GM12878 (cell line): ENCODE data around the gene ADAMTS3. TPM values are rescaled to one million over a fixed set of nuclear protein-coding genes. Genes with fewer than 3 reads are reported as not detected.

Source experiments
- ATAC-seq: fragments of 200-7000 bp; cut with Tn5 transposase; 3 replicates; pipeline ENCODE4 v1.9.1; 2020; ENCODE audit warnings: mild to moderate bottlenecking, moderate library complexity
- BruUV-seq: library from RNA; stranded (reverse); fragments of 400-500 nt; replicated peaks from 2 replicates; lab custom pipeline; 2021; lab: Mats Ljungman, UMichigan
- CTCF ChIA-PET: fragments of 300-600 bp; sonication (Branson Sonifier 250); formaldehyde crosslinking; extraction: SDS; loops from one replicate; lab custom pipeline; 2021; ENCODE audit warnings: inconsistent platforms; lab: Yijun Ruan, JAX
- POLR2A ChIA-PET: fragments of 350-600 bp; formaldehyde crosslinking; extraction: SDS; loops from one replicate; lab custom pipeline; 2021; ENCODE audit warnings: inconsistent platforms; lab: Charles Lee
- RAD21 ChIA-PET: fragments of 300-600 bp; sonication (Branson Sonifier 250); formaldehyde crosslinking; loops from one replicate; lab custom pipeline; 2023; ENCODE audit warnings: antibody characterized with exemption; ENCODE audit not compliant: unreplicated experiment; lab: Charles Lee
- SMC1A ChIA-PET: fragments of 300-600 bp; sonication (Branson Sonifier 250); formaldehyde crosslinking; loops from one replicate; lab custom pipeline; 2023; ENCODE audit not compliant: unreplicated experiment, uncharacterized antibody; lab: Charles Lee
- DNase-seq: peaks from one replicate; pipeline ENCODE4 v3.0.0-alpha.2; 2011; ENCODE audit warnings: low read depth, low spot score
- FAIRE-seq: peaks from 3 replicates; lab custom pipeline; 2011; peaks lifted over from hg19 to GRCh38; lab: Jason Lieb, UNC
- H2AFZ ChIP-seq: 2 replicates; pipeline ENCODE4 v1.6.0; 2011; ENCODE audit warnings: low read depth, low read length, control low read depth; ENCODE audit not compliant: control insufficient read depth
- H3K27ac ChIP-seq: 2 replicates; pipeline ENCODE4 v1.5.1; 2011; ENCODE audit warnings: control low read depth; ENCODE audit not compliant: control insufficient read depth, insufficient read depth
- H3K27me3 ChIP-seq, 2 experiments: replicated peaks in 1 of 2; 2 replicates each; pipeline versions ENCODE4 v1.6.0 to v1.6.1; 2011; ENCODE audit warnings: low read length in 1 of 2; ENCODE audit not compliant: control insufficient read depth in 2 of 2, insufficient read depth in 2 of 2
- H3K36me3 ChIP-seq, 2 experiments: 2 replicates each; pipeline ENCODE4 v1.5.1; 2011; ENCODE audit warnings: low read length in 1 of 2; ENCODE audit not compliant: control insufficient read depth in 2 of 2, insufficient read depth in 2 of 2
- H3K4me1 ChIP-seq: 2 replicates; pipeline ENCODE4 v1.6.1; 2011; ENCODE audit warnings: mild to moderate bottlenecking, low read length, moderate library complexity, mixed read lengths; ENCODE audit not compliant: control insufficient read depth, insufficient read depth
- H3K4me2 ChIP-seq: 2 replicates; pipeline ENCODE4 v1.6.0; 2011; ENCODE audit warnings: control low read depth; ENCODE audit not compliant: control insufficient read depth, insufficient read depth
- H3K4me3 ChIP-seq: fragments of 200-600 bp; sonication (generic); 2 replicates; pipeline ENCODE4 v1.5.1; 2016
- H3K79me2 ChIP-seq: 2 replicates; pipeline ENCODE4 v1.6.0; 2011; ENCODE audit warnings: low read length; ENCODE audit not compliant: control insufficient read depth, insufficient read depth
- H3K9ac ChIP-seq: 2 replicates; pipeline ENCODE4 v1.8.0; 2011; ENCODE audit warnings: low read length, control low read depth, mixed read lengths; ENCODE audit not compliant: control insufficient read depth, insufficient read depth
- H3K9me3 ChIP-seq: replicated peaks from 3 replicates; pipeline ENCODE4 v1.5.1; 2011; ENCODE audit warnings: mild to moderate bottlenecking, low read length; ENCODE audit not compliant: control insufficient read depth, insufficient read depth
- H4K20me1 ChIP-seq: 2 replicates; pipeline ENCODE4 v1.6.0; 2011; ENCODE audit not compliant: control insufficient read depth, insufficient read depth
- EGR1 ChIP-seq, 2 experiments: IDR thresholded peaks; 1 replicate in 1 of 2; 2 replicates in 1 of 2; pipeline ENCODE4 v1.6.1; 2011 to 2012; ENCODE audit warnings: low read depth in 2 of 2, low read length in 2 of 2, borderline replicate concordance in 1 of 2, mild to moderate bottlenecking in 1 of 2, moderate library complexity in 1 of 2
- NR2F1 ChIP-seq: fragments of 450-650 bp; conservative IDR thresholded peaks from 2 replicates; pipeline ENCODE4 v1.6.1; 2017; ENCODE audit warnings: mild to moderate bottlenecking
- POLR2AphosphoS5 ChIP-seq: IDR thresholded peaks from 2 replicates; pipeline ENCODE4 v1.6.1; 2011; ENCODE audit warnings: mild to moderate bottlenecking, low read length, inconsistent platforms
- RAD21 ChIP-seq: IDR thresholded peaks from 2 replicates; pipeline ENCODE4 v1.6.1; 2011; ENCODE audit warnings: mild to moderate bottlenecking, low read depth, low read length, moderate library complexity; ENCODE audit not compliant: insufficient read depth
- SMARCA5 ChIP-seq: fragments of 450-650 bp; IDR thresholded peaks from 2 replicates; pipeline ENCODE4 v1.6.1; 2017; ENCODE audit warnings: mild to moderate bottlenecking
- SMC3 ChIP-seq: IDR thresholded peaks from 2 replicates; pipeline ENCODE4 v1.6.1; 2011; ENCODE audit warnings: low read length, improper control_type of control experiment, borderline replicate concordance
- STAT3 ChIP-seq: IDR thresholded peaks from 2 replicates; pipeline ENCODE4 v1.6.1; 2011; ENCODE audit warnings: low read depth, low read length, improper control_type of control experiment
- TARDBP ChIP-seq: IDR thresholded peaks from 2 replicates; pipeline ENCODE4 v1.6.1; 2016; ENCODE audit warnings: borderline replicate concordance
- ZSCAN29 ChIP-seq: fragments of 450-650 bp; IDR thresholded peaks from 2 replicates; pipeline ENCODE4 v1.6.1; 2017; ENCODE audit warnings: mild to moderate bottlenecking, moderate library complexity
- WGBS: methylation state at CpG from one replicate; pipeline ENCODE4 v1.1.6; 2016; ENCODE audit warnings: low lambda C conversion rate; ENCODE audit not compliant: insufficient replicate concordance, insufficient coverage; ENCODE audit errors: missing lambda C conversion rate; 5-methylcytosine and 5-hydroxymethylcytosine counted together
- in situ Hi-C: fragments of 300-500 bp; cut with MboI; formaldehyde crosslinking; loops from 9 replicates; pipeline ENCODE4 v1.14.3; 2018; ENCODE audit warnings: mixed read lengths
- intact Hi-C: fragments of 100-400 bp; cut with micrococcal nuclease; formaldehyde crosslinking; loops from one replicate; pipeline ENCODE4 v1.14.2; 2022; ENCODE audit not compliant: unreplicated experiment
- polyA plus RNA-seq, 11 experiments: library from polyadenylated mRNA; depleted of rRNA in 4 of 11; unstranded in 6 of 11; stranded (reverse) in 5 of 11; fragments of >200 nt; fragmentation: Nextera tagmentation in 4 of 11; fragmentation: Illumina TruSeq in 1 of 11; extraction: Ambion mirVana in 4 of 11; extraction: Trizol in 1 of 11; gene quantifications; 1 replicate in 1 of 11; 2 replicates in 10 of 11; pipeline versions ENCODE4 v1.2.1 to v1.2.3, GENCODE V29; 2011 to 2016; ENCODE audit warnings: inconsistent platforms in 2 of 11, missing spikeins in 2 of 11, low read depth in 1 of 11
- total RNA-seq, 4 experiments: library from RNA; depleted of rRNA in 3 of 4; stranded (reverse); fragments of >200 nt in 3 of 4; fragmentation: Illumina TruSeq in 1 of 4; extraction: Trizol in 1 of 4; gene quantifications; 2 replicates each; pipeline versions ENCODE4 v1.2.1 to v1.2.3, GENCODE V29; 2013 to 2021
- TF ChIP-seq, protein P1 (sequence below): IDR thresholded peaks from 2 replicates; pipeline ENCODE4 v1.6.1; 2011; ENCODE audit warnings: low read depth, mild to moderate bottlenecking, low read length, moderate library complexity, borderline replicate concordance; ENCODE audit errors: extremely low read depth
- TF ChIP-seq, protein P2 (sequence below), 3 experiments: IDR thresholded peaks in 2 of 3; conservative IDR thresholded peaks in 1 of 3; 2 replicates each; pipeline ENCODE4 v1.5.1; 2011; ENCODE audit warnings: low read depth in 3 of 3, low read length in 3 of 3, mild to moderate bottlenecking in 3 of 3, control low read depth in 2 of 3, moderate library complexity in 2 of 3, inconsistent platforms in 1 of 3, mixed read lengths in 1 of 3; ENCODE audit not compliant: control insufficient read depth in 2 of 3, insufficient read depth in 1 of 3; ENCODE audit errors: extremely low read depth in 1 of 3
- TF ChIP-seq, protein P3 (sequence below): fragments of 450-650 bp; IDR thresholded peaks from 2 replicates; pipeline ENCODE4 v1.6.1; 2018; ENCODE audit warnings: mild to moderate bottlenecking, low read depth, moderate library complexity; ENCODE audit not compliant: partially characterized antibody

The ADAMTS3 gene
- total and polyA plus RNA-seq, 10 of the 15 experiments (the other 5 are each of a cell fraction or from before 2014, with no cell fraction given) = under 0.01 to 0.07 (median 0.02) TPM; not detected in 6

DNA sequence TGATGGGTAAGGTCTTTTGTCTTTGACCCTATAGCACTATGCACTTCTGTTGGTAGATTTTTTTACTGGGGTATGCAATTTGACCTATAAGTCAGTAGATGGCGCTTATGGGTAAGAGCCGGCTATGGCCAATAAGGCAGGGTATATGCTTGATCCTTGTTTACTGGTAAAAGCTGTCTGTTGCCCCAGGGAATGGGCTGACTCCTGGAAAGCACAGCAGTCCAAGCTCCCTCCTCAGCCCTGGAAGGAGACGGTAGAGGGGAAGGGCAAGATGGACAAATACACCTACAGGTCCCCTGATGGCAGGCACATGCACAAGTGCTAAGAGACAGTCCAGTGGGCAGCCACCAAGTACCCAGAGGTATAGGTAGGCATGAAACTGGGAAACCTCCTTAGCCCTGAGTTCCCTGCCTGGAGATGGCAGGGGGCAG, 63.7 kb downstream of the ADAMTS3 start:
- TF ChIP-seq, protein P1, sequence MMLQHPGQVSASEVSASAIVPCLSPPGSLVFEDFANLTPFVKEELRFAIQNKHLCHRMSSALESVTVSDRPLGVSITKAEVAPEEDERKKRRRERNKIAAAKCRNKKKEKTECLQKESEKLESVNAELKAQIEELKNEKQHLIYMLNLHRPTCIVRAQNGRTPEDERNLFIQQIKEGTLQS = no peak
- TF ChIP-seq STAT3 = no peak
- TF ChIP-seq NR2F1 = no peak
- no peak for TF ChIP-seq POLR2AphosphoS5
- TF ChIP-seq TARDBP = no peak
- TF ChIP-seq, protein P2, sequence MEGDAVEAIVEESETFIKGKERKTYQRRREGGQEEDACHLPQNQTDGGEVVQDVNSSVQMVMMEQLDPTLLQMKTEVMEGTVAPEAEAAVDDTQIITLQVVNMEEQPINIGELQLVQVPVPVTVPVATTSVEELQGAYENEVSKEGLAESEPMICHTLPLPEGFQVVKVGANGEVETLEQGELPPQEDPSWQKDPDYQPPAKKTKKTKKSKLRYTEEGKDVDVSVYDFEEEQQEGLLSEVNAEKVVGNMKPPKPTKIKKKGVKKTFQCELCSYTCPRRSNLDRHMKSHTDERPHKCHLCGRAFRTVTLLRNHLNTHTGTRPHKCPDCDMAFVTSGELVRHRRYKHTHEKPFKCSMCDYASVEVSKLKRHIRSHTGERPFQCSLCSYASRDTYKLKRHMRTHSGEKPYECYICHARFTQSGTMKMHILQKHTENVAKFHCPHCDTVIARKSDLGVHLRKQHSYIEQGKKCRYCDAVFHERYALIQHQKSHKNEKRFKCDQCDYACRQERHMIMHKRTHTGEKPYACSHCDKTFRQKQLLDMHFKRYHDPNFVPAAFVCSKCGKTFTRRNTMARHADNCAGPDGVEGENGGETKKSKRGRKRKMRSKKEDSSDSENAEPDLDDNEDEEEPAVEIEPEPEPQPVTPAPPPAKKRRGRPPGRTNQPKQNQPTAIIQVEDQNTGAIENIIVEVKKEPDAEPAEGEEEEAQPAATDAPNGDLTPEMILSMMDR (IDR thresholded peaks at IDR 0.05 in 2 of 3, conservative IDR thresholded peaks at IDR 0.05 in 1 of 3; ENCODE audit: control insufficient read depth in 2 of 3, extremely low read depth in 1 of 3, insufficient read depth in 1 of 3, low read depth in 3 of 3, low read length in 3 of 3) = peak; percentile 62 to 66 (median 63); a peak in 5 of 6 replicates
- TF ChIP-seq ZSCAN29 = no peak
- peak; percentile 69 for TF ChIP-seq SMC3
- TF ChIP-seq SMARCA5 = no peak
- TF ChIP-seq, protein P3, sequence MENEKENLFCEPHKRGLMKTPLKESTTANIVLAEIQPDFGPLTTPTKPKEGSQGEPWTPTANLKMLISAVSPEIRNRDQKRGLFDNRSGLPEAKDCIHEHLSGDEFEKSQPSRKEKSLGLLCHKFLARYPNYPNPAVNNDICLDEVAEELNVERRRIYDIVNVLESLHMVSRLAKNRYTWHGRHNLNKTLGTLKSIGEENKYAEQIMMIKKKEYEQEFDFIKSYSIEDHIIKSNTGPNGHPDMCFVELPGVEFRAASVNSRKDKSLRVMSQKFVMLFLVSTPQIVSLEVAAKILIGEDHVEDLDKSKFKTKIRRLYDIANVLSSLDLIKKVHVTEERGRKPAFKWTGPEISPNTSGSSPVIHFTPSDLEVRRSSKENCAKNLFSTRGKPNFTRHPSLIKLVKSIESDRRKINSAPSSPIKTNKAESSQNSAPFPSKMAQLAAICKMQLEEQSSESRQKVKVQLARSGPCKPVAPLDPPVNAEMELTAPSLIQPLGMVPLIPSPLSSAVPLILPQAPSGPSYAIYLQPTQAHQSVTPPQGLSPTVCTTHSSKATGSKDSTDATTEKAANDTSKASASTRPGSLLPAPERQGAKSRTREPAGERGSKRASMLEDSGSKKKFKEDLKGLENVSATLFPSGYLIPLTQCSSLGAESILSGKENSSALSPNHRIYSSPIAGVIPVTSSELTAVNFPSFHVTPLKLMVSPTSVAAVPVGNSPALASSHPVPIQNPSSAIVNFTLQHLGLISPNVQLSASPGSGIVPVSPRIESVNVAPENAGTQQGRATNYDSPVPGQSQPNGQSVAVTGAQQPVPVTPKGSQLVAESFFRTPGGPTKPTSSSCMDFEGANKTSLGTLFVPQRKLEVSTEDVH = no peak
- TF ChIP-seq EGR1 (IDR thresholded peaks at IDR 0.05; ENCODE audit: borderline replicate concordance in 1 of 2, low read depth in 2 of 2, low read length in 2 of 2) = no peak
- TF ChIP-seq RAD21 = peak; percentile 71
- FAIRE-seq = no peak
- DNase-seq = no peak
- no peaks in the 10 kb centered on the region for H3K27me3 ChIP-seq
- no peaks in the 10 kb centered on the region for H3K4me1 ChIP-seq
- no peak overlapping the region for H2AFZ ChIP-seq
- H4K20me1 ChIP-seq = no peaks in the 10 kb centered on the region
- CTCF ChIA-PET = interaction anchor here (0.7 to 2.2 kb wide), 8 partner anchors 8 to 517 kb away, joined by 3 to 7 read pairs (median 3); no protein-coding TSS in a partner anchor
- RAD21 ChIA-PET = interaction anchor here (1.2 kb wide), 1 partner anchor 373 kb away, joined by 3 read pairs; no protein-coding TSS in a partner anchor
- 0% methylated on average over 3 of the region's 3 CpGs for WGBS
- H3K79me2 ChIP-seq = no peaks in the 10 kb centered on the region
- POLR2A ChIA-PET = no interaction called here
- SMC1A ChIA-PET = no interaction called here
- no peak overlapping the region for H3K27ac ChIP-seq
- in situ Hi-C loops (loop anchor here (5.0 kb wide), 1 partner anchor 512 kb away; no protein-coding TSS in a partner anchor), intact Hi-C loops (loop anchor here (1.0 kb wide), 1 partner anchor 516 kb away; no protein-coding TSS in a partner anchor)
- H3K4me3 ChIP-seq = no peak overlapping the region
- BruUV-seq = no TSS peak
- no peaks in the 10 kb centered on the region for H3K9me3 ChIP-seq
- H3K36me3 ChIP-seq = no peaks in the 10 kb centered on the region
- H3K4me2 ChIP-seq = no peak overlapping the region
- peak; percentile 88 for ATAC-seq
- H3K9ac ChIP-seq = no peak overlapping the region
